ENCODE results near the gene CACNA2D2. TPM values are rescaled to one million over a fixed set of nuclear protein-coding genes. Genes with fewer than 3 reads are reported as not detected.

Gene CACNA2D2
- total and polyA plus RNA-seq, 2 of the 8 experiments (the other 6 are each of a cell fraction or from before 2014, with no cell fraction given): 14.1 to 25.0 TPM

DNA sequence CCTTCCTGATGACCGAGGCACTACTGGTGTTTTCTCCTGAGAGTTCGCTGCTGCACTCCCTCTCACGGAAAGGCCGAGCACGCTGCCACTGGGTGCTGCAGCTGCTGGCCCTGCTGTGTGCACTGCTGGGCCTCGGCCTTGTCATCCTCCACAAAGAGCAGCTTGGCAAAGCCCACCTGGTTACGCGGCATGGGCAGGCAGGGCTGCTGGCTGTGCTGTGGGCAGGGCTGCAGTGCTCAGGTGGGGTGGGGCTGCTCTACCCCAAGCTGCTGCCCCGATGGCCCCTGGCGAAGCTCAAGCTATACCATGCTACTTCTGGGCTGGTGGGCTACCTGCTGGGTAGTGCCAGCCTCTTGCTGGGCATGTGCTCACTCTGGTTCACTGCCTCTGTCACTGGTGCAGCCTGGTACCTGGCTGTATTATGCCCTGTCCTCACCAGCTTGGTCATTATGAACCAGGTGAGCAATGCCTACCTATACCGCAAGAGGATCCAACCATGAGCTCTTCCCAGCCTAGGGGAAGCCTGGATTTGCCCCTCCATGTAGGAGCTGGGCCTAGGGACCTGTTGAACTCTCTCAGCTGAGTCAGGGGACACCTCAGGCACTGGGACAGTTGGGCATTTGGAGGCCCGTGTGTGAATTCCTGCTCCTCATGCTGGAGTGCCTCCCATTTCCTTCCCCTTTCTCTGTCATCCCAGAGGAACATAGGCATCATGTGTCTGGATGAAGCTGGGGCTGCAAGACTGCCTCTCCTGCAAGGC, 150.0 kb downstream of the CACNA2D2 start (continued):
- TF ChIP-seq, protein P1, sequence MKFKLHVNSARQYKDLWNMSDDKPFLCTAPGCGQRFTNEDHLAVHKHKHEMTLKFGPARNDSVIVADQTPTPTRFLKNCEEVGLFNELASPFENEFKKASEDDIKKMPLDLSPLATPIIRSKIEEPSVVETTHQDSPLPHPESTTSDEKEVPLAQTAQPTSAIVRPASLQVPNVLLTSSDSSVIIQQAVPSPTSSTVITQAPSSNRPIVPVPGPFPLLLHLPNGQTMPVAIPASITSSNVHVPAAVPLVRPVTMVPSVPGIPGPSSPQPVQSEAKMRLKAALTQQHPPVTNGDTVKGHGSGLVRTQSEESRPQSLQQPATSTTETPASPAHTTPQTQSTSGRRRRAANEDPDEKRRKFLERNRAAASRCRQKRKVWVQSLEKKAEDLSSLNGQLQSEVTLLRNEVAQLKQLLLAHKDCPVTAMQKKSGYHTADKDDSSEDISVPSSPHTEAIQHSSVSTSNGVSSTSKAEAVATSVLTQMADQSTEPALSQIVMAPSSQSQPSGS (IDR thresholded peaks at IDR 0.05; ENCODE audit: low read length): no peak

Data from H1 (cell line).